GM23338 (cell line): ENCODE measurements around the gene PDIA5. TPM values are rescaled to one million over a fixed set of nuclear protein-coding genes. Genes with fewer than 3 reads are reported as not detected.

Experiments used
- ATAC-seq: fragments of 200-7000 bp; cut with Tn5 transposase; 3 replicates; pipeline ENCODE4 v1.9.1; 2020
- DNase-seq: peaks from one replicate; pipeline ENCODE4 v3.0.0-alpha.2; 2015; ENCODE audit warnings: low spot score
- H2AFZ ChIP-seq: fragments of 200-600 bp; sonication (generic); 2 replicates; pipeline ENCODE4 v1.8.0; 2016; ENCODE audit warnings: antibody characterized with exemption, mild to moderate bottlenecking, moderate library complexity
- H3F3A ChIP-seq: fragments of 200-600 bp; sonication (generic); replicated peaks from 2 replicates; pipeline ENCODE4 v1.8.0; 2017; ENCODE audit warnings: antibody characterized with exemption, mixed run types, low read depth
- H3K27ac ChIP-seq: fragments of 200-600 bp; sonication (generic); 2 replicates; pipeline ENCODE4 v1.6.1; 2016; ENCODE audit warnings: low read depth
- H3K27me3 ChIP-seq: fragments of 200-600 bp; sonication (generic); 2 replicates; pipeline ENCODE4 v1.8.0; 2016; ENCODE audit warnings: mild to moderate bottlenecking, mixed run types, moderate library complexity; ENCODE audit not compliant: insufficient read depth
- H3K36me3 ChIP-seq: fragments of 200-600 bp; sonication (generic); 2 replicates; pipeline ENCODE4 v1.8.0; 2016; ENCODE audit warnings: mild to moderate bottlenecking; ENCODE audit not compliant: insufficient read depth
- H3K4me1 ChIP-seq: fragments of 200-600 bp; sonication (generic); 2 replicates; pipeline ENCODE4 v1.8.0; 2016; ENCODE audit warnings: mild to moderate bottlenecking, moderate library complexity; ENCODE audit not compliant: insufficient read depth
- H3K4me2 ChIP-seq: fragments of 200-600 bp; sonication (generic); 2 replicates; pipeline ENCODE4 v1.7.1; 2017; ENCODE audit warnings: mixed run types
- H3K4me3 ChIP-seq: fragments of 200-600 bp; sonication (generic); 2 replicates; pipeline ENCODE4 v1.6.1; 2016; ENCODE audit warnings: mixed run types
- H3K79me2 ChIP-seq: fragments of 200-600 bp; sonication (generic); replicated peaks from 2 replicates; pipeline ENCODE4 v1.8.0; 2017; ENCODE audit warnings: mild to moderate bottlenecking; ENCODE audit not compliant: insufficient read depth
- H3K9me2 ChIP-seq: fragments of 200-600 bp; sonication (generic); 2 replicates; pipeline ENCODE4 v1.8.0; 2017; ENCODE audit not compliant: insufficient read depth
- H4K20me1 ChIP-seq: fragments of 200-600 bp; sonication (generic); replicated peaks from 2 replicates; pipeline ENCODE4 v1.8.0; 2017; ENCODE audit warnings: mild to moderate bottlenecking; ENCODE audit not compliant: insufficient read depth
- H3K27ac Mint-ChIP-seq: 2 replicates; pipeline ENCODE4 v1.8.0; 2020; ENCODE audit warnings: inconsistent platforms, mild to moderate bottlenecking, moderate library complexity, mixed read lengths
- H3K27me3 Mint-ChIP-seq: 3 replicates; pipeline ENCODE4 v1.8.0; 2022; ENCODE audit warnings: low read depth, mild to moderate bottlenecking, moderate library complexity, mixed read lengths, inconsistent platforms; ENCODE audit not compliant: insufficient read depth, poor library complexity
- H3K36me3 Mint-ChIP-seq: 3 replicates; pipeline ENCODE4 v1.8.0; 2021; ENCODE audit warnings: low read depth, mild to moderate bottlenecking, inconsistent platforms, moderate library complexity, mixed read lengths
- H3K4me1 Mint-ChIP-seq: 3 replicates; pipeline ENCODE4 v1.8.0; 2020; ENCODE audit warnings: mild to moderate bottlenecking, inconsistent platforms, mixed read lengths
- H3K4me3 Mint-ChIP-seq: 3 replicates; pipeline ENCODE4 v1.8.0; 2021; ENCODE audit warnings: moderate library complexity, mild to moderate bottlenecking, inconsistent platforms, mixed read lengths
- H3K9me3 Mint-ChIP-seq: 3 replicates; pipeline ENCODE4 v1.8.0; 2020; ENCODE audit warnings: moderate library complexity, mild to moderate bottlenecking, inconsistent platforms, mixed read lengths
- ETS1 ChIP-seq: IDR thresholded peaks from 2 replicates; pipeline ENCODE4 v1.6.1; 2016; ENCODE audit warnings: antibody characterized with exemption
- EZH2 ChIP-seq: fragments of 200-600 bp; sonication (generic); IDR thresholded peaks from one replicate; pipeline ENCODE4 v1.8.0; 2017; ENCODE audit warnings: antibody characterized with exemption, mild to moderate bottlenecking, low read depth; ENCODE audit not compliant: unreplicated experiment
- EZH2phosphoT487 ChIP-seq: fragments of 200-600 bp; sonication (generic); IDR thresholded peaks from one replicate; pipeline ENCODE4 v1.8.1; 2018; ENCODE audit warnings: antibody characterized with exemption; ENCODE audit not compliant: unreplicated experiment
- JUNB ChIP-seq: IDR thresholded peaks from one replicate; pipeline ENCODE4 v1.6.1; 2016; ENCODE audit warnings: antibody characterized with exemption; ENCODE audit not compliant: unreplicated experiment
- NANOG ChIP-seq: IDR thresholded peaks from 2 replicates; pipeline ENCODE4 v1.6.1; 2016; ENCODE audit warnings: antibody characterized with exemption, borderline replicate concordance
- POLR2AphosphoS5 ChIP-seq: IDR thresholded peaks from 2 replicates; pipeline ENCODE4 v1.6.1; 2016; ENCODE audit warnings: antibody characterized with exemption, low read depth
- REST ChIP-seq: IDR thresholded peaks from one replicate; pipeline ENCODE4 v1.6.1; 2018; ENCODE audit warnings: antibody characterized with exemption; ENCODE audit not compliant: unreplicated experiment
- STAT1 ChIP-seq: IDR thresholded peaks from one replicate; pipeline ENCODE4 v1.6.1; 2016; ENCODE audit warnings: antibody characterized with exemption; ENCODE audit not compliant: unreplicated experiment
- ZNF114 ChIP-seq: fragments of 250-450 bp; sonication (Bioruptor Pico); IDR thresholded peaks from 2 replicates; pipeline ENCODE4 v1.5.0; 2020; ENCODE audit warnings: mild to moderate bottlenecking, moderate library complexity
- ZNF462 ChIP-seq: fragments of 250-450 bp; sonication (Bioruptor Pico); IDR thresholded peaks from 2 replicates; pipeline ENCODE4 v1.5.0; 2020; ENCODE audit warnings: mild to moderate bottlenecking, moderate library complexity
- polyA plus RNA-seq: library from polyadenylated mRNA; unstranded; fragments of >200 nt; fragmentation: Nextera tagmentation; extraction: Ambion mirVana; gene quantifications from 2 replicates; pipeline ENCODE4 v1.2.1, GENCODE V29; 2016
- total RNA-seq: library from RNA; depleted of rRNA; stranded (reverse); fragments of >200 nt; shearing (Covaris generic); gene quantifications from 2 replicates; pipeline ENCODE4 v1.2.3, GENCODE V29; 2014
- TF ChIP-seq, protein P1 (sequence below), 2 experiments: fragments of 200-600 bp in 1 of 2; sonication (generic) in 1 of 2; conservative IDR thresholded peaks; 2 replicates each; pipeline versions ENCODE4 v1.5.1 to v1.6.1; 2016 to 2017; ENCODE audit warnings: antibody characterized with exemption in 2 of 2, low read depth in 2 of 2, mild to moderate bottlenecking in 2 of 2, moderate library complexity in 1 of 2

The PDIA5 gene
- total and polyA plus RNA-seq, 2 experiments from 2014 or later, result 22.9 to 28.1 TPM

GRCh38 chr3:123072152-123072551 lies 5.3 kb downstream of the PDIA5 start:
- H4K20me1 ChIP-seq, result peaks cover 45% of the 10 kb centered on the region
- H3K79me2 ChIP-seq, result peaks cover 98% of the 10 kb centered on the region

GRCh38 chr3:123072564-123072963 lies 5.7 kb downstream of the PDIA5 start:
- Histone ChIP-seq H3K4me2 (no peak overlapping the region), H3K27me3 (no peaks in the 10 kb centered on the region), H3K4me1 (peaks cover 25% of the 10 kb centered on the region), H3K9me2 (no peaks in the 10 kb centered on the region), H3F3A (no peaks in the 10 kb centered on the region), H3K36me3 (no peaks in the 10 kb centered on the region), H3K79me2 (peaks cover 99% of the 10 kb centered on the region), H4K20me1 (peaks cover 49% of the 10 kb centered on the region), H3K4me3 (no peak overlapping the region), H2AFZ (no peak overlapping the region), H3K27ac (no peak overlapping the region)
- H3K27me3 Mint-ChIP-seq, result peaks cover 9% of the 10 kb centered on the region
- H3K36me3 Mint-ChIP-seq, result no peaks in the 10 kb centered on the region
- ATAC-seq (no peak), DNase-seq (no peak)
- H3K27ac Mint-ChIP-seq, result no peak overlapping the region
- no peak overlapping the region for H3K4me3 Mint-ChIP-seq
- peaks cover 48% of the 10 kb centered on the region for H3K4me1 Mint-ChIP-seq
- no peaks in the 10 kb centered on the region for H3K9me3 Mint-ChIP-seq
- TF ChIP-seq STAT1 (no peak), REST (no peak), NANOG (no peak), JUNB (no peak), POLR2AphosphoS5 (no peak), ETS1 (no peak), ZNF462 (CRISPR knock-in tag) (no peak), EZH2phosphoT487 (no peak)
- TF ChIP-seq, protein P1, sequence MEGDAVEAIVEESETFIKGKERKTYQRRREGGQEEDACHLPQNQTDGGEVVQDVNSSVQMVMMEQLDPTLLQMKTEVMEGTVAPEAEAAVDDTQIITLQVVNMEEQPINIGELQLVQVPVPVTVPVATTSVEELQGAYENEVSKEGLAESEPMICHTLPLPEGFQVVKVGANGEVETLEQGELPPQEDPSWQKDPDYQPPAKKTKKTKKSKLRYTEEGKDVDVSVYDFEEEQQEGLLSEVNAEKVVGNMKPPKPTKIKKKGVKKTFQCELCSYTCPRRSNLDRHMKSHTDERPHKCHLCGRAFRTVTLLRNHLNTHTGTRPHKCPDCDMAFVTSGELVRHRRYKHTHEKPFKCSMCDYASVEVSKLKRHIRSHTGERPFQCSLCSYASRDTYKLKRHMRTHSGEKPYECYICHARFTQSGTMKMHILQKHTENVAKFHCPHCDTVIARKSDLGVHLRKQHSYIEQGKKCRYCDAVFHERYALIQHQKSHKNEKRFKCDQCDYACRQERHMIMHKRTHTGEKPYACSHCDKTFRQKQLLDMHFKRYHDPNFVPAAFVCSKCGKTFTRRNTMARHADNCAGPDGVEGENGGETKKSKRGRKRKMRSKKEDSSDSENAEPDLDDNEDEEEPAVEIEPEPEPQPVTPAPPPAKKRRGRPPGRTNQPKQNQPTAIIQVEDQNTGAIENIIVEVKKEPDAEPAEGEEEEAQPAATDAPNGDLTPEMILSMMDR (conservative IDR thresholded peaks at IDR 0.05; ENCODE audit: low read depth in 2 of 2), result no peak

More at GRCh38 chr3:123072152-123072551, 5.3 kb downstream of the PDIA5 start:
- Mint-ChIP-seq H3K27ac (no peak overlapping the region), H3K4me3 (no peak overlapping the region), H3K9me3 (no peaks in the 10 kb centered on the region), H3K4me1 (peaks cover 48% of the 10 kb centered on the region), H3K27me3 (peaks cover 10% of the 10 kb centered on the region), H3K36me3 (no peaks in the 10 kb centered on the region)
- Histone ChIP-seq H2AFZ (no peak overlapping the region), H3K9me2 (no peaks in the 10 kb centered on the region), H3K27me3 (no peaks in the 10 kb centered on the region), H3K36me3 (no peaks in the 10 kb centered on the region), H3K4me2 (no peak overlapping the region), H3K4me1 (peaks cover 25% of the 10 kb centered on the region), H3F3A (no peaks in the 10 kb centered on the region), H3K4me3 (no peak overlapping the region), H3K27ac (no peak overlapping the region)
- TF ChIP-seq STAT1 (no peak), ZNF114 (no peak), EZH2 (no peak)
- no peak for ATAC-seq
- DNase-seq, result no peak
